H1 (cell line): ENCODE results near the gene GRM7. TPM values are rescaled to one million over a fixed set of nuclear protein-coding genes. Genes with fewer than 3 reads are reported as not detected.

ENCODE experiments used
- CTCF ChIA-PET: fragments of 300-600 bp; sonication (Branson Sonifier 250); formaldehyde crosslinking; loops from one replicate; lab custom pipeline; 2021; ENCODE audit not compliant: partially characterized antibody; lab: Charles Lee
- POLR2A ChIA-PET: fragments of 300-600 bp; sonication (Branson Sonifier 250); formaldehyde crosslinking; loops from one replicate; lab custom pipeline; 2021; ENCODE audit warnings: inconsistent platforms; ENCODE audit not compliant: partially characterized antibody; lab: Charles Lee
- DNase-seq, 2 experiments: peaks; one replicate each; pipeline versions ENCODE4 v3.0.0 to v3.0.0-alpha.2; 2010 to 2022; ENCODE audit warnings: low spot score in 2 of 2, low read depth in 1 of 2, mixed read lengths in 1 of 2
- FAIRE-seq: peaks from 2 replicates; lab custom pipeline; 2011; peaks lifted over from hg19 to GRCh38; lab: Jason Lieb, UNC
- H2AFZ ChIP-seq: 2 replicates; pipeline ENCODE4 v1.8.1; 2012; ENCODE audit warnings: low read length, inconsistent platforms
- H2AK5ac ChIP-seq: 2 replicates; pipeline ENCODE4 v1.6.1; 2013; ENCODE audit warnings: low read depth, low read length
- H2BK120ac ChIP-seq: replicated peaks from 2 replicates; pipeline ENCODE3; 2013; ENCODE audit warnings: low read depth, low read length, inconsistent platforms
- H2BK12ac ChIP-seq: 2 replicates; pipeline ENCODE4 v1.6.1; 2013; ENCODE audit warnings: low read depth, low read length
- H2BK15ac ChIP-seq: 2 replicates; pipeline ENCODE4 v1.6.1; 2013; ENCODE audit warnings: low read length
- H2BK20ac ChIP-seq: 2 replicates; pipeline ENCODE4 v1.6.1; 2013; ENCODE audit warnings: low read length
- H2BK5ac ChIP-seq: 2 replicates; pipeline ENCODE4 v1.6.1; 2013; ENCODE audit warnings: low read depth, low read length
- H3K14ac ChIP-seq: 2 replicates; pipeline ENCODE4 v1.6.1; 2013; ENCODE audit warnings: inconsistent platforms; ENCODE audit not compliant: insufficient read length
- H3K18ac ChIP-seq: 2 replicates; pipeline ENCODE4 v1.6.1; 2013; ENCODE audit warnings: low read length; ENCODE audit errors: extremely low read depth
- H3K23ac ChIP-seq: 2 replicates; pipeline ENCODE4 v1.6.1; 2013; ENCODE audit warnings: inconsistent platforms; ENCODE audit not compliant: insufficient read length
- H3K23me2 ChIP-seq: 2 replicates; pipeline ENCODE4 v1.6.1; 2013; ENCODE audit warnings: low read depth, low read length
- H3K27ac ChIP-seq: 2 replicates; pipeline ENCODE4 v1.6.1; 2011; ENCODE audit warnings: low read depth, low read length, inconsistent platforms
- H3K27me3 ChIP-seq, 4 experiments: replicated peaks in 1 of 4; 1 replicate in 1 of 4; 2 replicates in 3 of 4; pipeline versions ENCODE4 v1.6.1 to v1.8.1; 2011 to 2013; ENCODE audit warnings: low read length in 3 of 4, mild to moderate bottlenecking in 3 of 4, inconsistent platforms in 2 of 4, mixed read lengths in 2 of 4, moderate library complexity in 1 of 4; ENCODE audit not compliant: control insufficient read depth in 3 of 4, insufficient read depth in 3 of 4; ENCODE audit errors: extremely low read depth in 1 of 4
- H3K36me3 ChIP-seq, 4 experiments: 2 replicates each; pipeline versions ENCODE4 v1.6.1 to v1.8.1; 2011 to 2013; ENCODE audit warnings: mild to moderate bottlenecking in 4 of 4, low read length in 3 of 4, moderate library complexity in 2 of 4, control low read depth in 1 of 4, inconsistent platforms in 1 of 4; ENCODE audit not compliant: insufficient read depth in 4 of 4, control insufficient read depth in 2 of 4
- H3K4ac ChIP-seq: replicated peaks from 2 replicates; pipeline ENCODE3; 2013; ENCODE audit warnings: low read length, low read depth, mixed read lengths, inconsistent platforms; ENCODE audit not compliant: insufficient read length
- H3K4me1 ChIP-seq, 4 experiments: replicated peaks in 1 of 4; 1 replicate in 1 of 4; 2 replicates in 3 of 4; pipeline versions ENCODE4 v1.6.1 to v1.8.1; 2011 to 2013; ENCODE audit warnings: low read length in 3 of 4, inconsistent platforms in 2 of 4, mixed read lengths in 1 of 4; ENCODE audit not compliant: insufficient read depth in 4 of 4, control insufficient read depth in 3 of 4
- H3K4me2 ChIP-seq, 2 experiments: 2 replicates each; pipeline versions ENCODE4 v1.6.1 to v1.8.1; 2011 to 2013; ENCODE audit warnings: low read depth in 2 of 2, low read length in 2 of 2, control low read depth in 1 of 2, inconsistent platforms in 1 of 2, mild to moderate bottlenecking in 1 of 2; ENCODE audit not compliant: insufficient read depth in 1 of 2
- H3K4me3 ChIP-seq, 4 experiments: fragments of 200-600, 300-600 bp in 1 of 4; sonication (generic), shearing (Covaris generic), sonication (Bioruptor Twin) in 1 of 4; 2 replicates each; pipeline versions ENCODE4 v1.5.1 to v1.8.1; 2011 to 2016; ENCODE audit warnings: low read length in 4 of 4, low read depth in 3 of 4, control low read depth in 2 of 4, inconsistent platforms in 2 of 4, mild to moderate bottlenecking in 2 of 4, mixed read lengths in 1 of 4, moderate library complexity in 1 of 4; ENCODE audit not compliant: insufficient read depth in 2 of 4; ENCODE audit errors: extremely low read depth in 1 of 4
- H3K56ac ChIP-seq: replicated peaks from 2 replicates; pipeline ENCODE3; 2013; ENCODE audit warnings: low read depth, mild to moderate bottlenecking, mixed read lengths, low read length, inconsistent platforms; ENCODE audit not compliant: insufficient read length
- H3K79me1 ChIP-seq: 2 replicates; pipeline ENCODE4 v1.6.1; 2013; ENCODE audit warnings: low read depth, low read length, control low read depth
- H3K79me2 ChIP-seq, 2 experiments: 2 replicates each; pipeline versions ENCODE4 v1.6.1 to v1.8.1; 2012 to 2013; ENCODE audit warnings: low read length in 2 of 2, mild to moderate bottlenecking in 2 of 2, inconsistent platforms in 1 of 2; ENCODE audit not compliant: insufficient read depth in 2 of 2, control insufficient read depth in 1 of 2
- H3K9ac ChIP-seq, 4 experiments: replicated peaks in 1 of 4; 1 replicate in 1 of 4; 2 replicates in 3 of 4; pipeline versions ENCODE4 v1.6.1 to v1.8.1; 2011 to 2013; ENCODE audit warnings: low read depth in 3 of 4, low read length in 3 of 4, control low read depth in 2 of 4, mild to moderate bottlenecking in 2 of 4, moderate library complexity in 2 of 4, inconsistent platforms in 1 of 4; ENCODE audit errors: extremely low read depth in 1 of 4
- H3K9me3 ChIP-seq, 2 experiments: 2 replicates each; pipeline versions ENCODE4 v1.6.1 to v1.8.1; 2012 to 2013; ENCODE audit warnings: mild to moderate bottlenecking in 2 of 2, moderate library complexity in 2 of 2, control low read depth in 1 of 2, inconsistent platforms in 1 of 2, low read depth in 1 of 2, low read length in 1 of 2, mixed read lengths in 1 of 2; ENCODE audit not compliant: insufficient read depth in 2 of 2
- H4K20me1 ChIP-seq, 2 experiments: replicated peaks in 1 of 2; 2 replicates each; pipeline versions ENCODE3 to v1.8.1; 2011 to 2013; ENCODE audit warnings: inconsistent platforms in 2 of 2, low read length in 2 of 2, mild to moderate bottlenecking in 1 of 2; ENCODE audit not compliant: insufficient read depth in 2 of 2, control insufficient read depth in 1 of 2
- H4K5ac ChIP-seq: 2 replicates; pipeline ENCODE4 v1.6.1; 2013; ENCODE audit warnings: low read length, low read depth, mixed read lengths, inconsistent platforms; ENCODE audit not compliant: insufficient read length
- H4K8ac ChIP-seq: 2 replicates; pipeline ENCODE4 v1.8.0; 2013; ENCODE audit warnings: mild to moderate bottlenecking, moderate library complexity, low read length, inconsistent platforms; ENCODE audit not compliant: insufficient read depth; ENCODE audit errors: extremely low read depth
- H4K91ac ChIP-seq: replicated peaks from 2 replicates; pipeline ENCODE3; 2013; ENCODE audit warnings: low read length, mixed read lengths, inconsistent platforms; ENCODE audit not compliant: insufficient read length
- BRCA1 ChIP-seq: IDR thresholded peaks from 2 replicates; pipeline ENCODE4 v1.6.1; 2012; ENCODE audit warnings: low read depth, low read length, improper control_type of control experiment
- CBX8 ChIP-seq: fragments of 300-800, 300-1000 bp; sonication (generic); IDR thresholded peaks from 2 replicates; pipeline ENCODE4 v1.7.1; 2016; ENCODE audit warnings: low read depth, low read length, borderline replicate concordance
- EZH2 ChIP-seq: fragments of 200-600 bp; sonication (generic); IDR thresholded peaks from 2 replicates; pipeline ENCODE4 v1.7.1; 2012; ENCODE audit warnings: low read depth, mild to moderate bottlenecking, moderate library complexity, low read length, inconsistent platforms; ENCODE audit not compliant: severe bottlenecking
- RAD21 ChIP-seq, 2 experiments: IDR thresholded peaks in 1 of 2; conservative IDR thresholded peaks in 1 of 2; 2 replicates each; pipeline ENCODE4 v1.6.1; 2011; ENCODE audit warnings: low read depth in 2 of 2, low read length in 2 of 2, improper control_type of control experiment in 1 of 2, inconsistent platforms in 1 of 2, mild to moderate bottlenecking in 1 of 2, moderate library complexity in 1 of 2
- RBBP5 ChIP-seq: IDR thresholded peaks from 2 replicates; pipeline ENCODE4 v1.7.1; 2012; ENCODE audit warnings: low read depth, mild to moderate bottlenecking, inconsistent platforms, low read length, moderate library complexity, borderline replicate concordance
- TEAD4 ChIP-seq: IDR thresholded peaks from 2 replicates; pipeline ENCODE4 v1.6.1; 2012; ENCODE audit warnings: low read depth, low read length, inconsistent platforms, mixed read lengths
- WGBS, 2 experiments: shearing (Covaris generic) in 1 of 2; methylation state at CpG; one replicate each; pipeline versions ENCODE4 v1.1.6 to v1.1.7; 2013 to 2015; ENCODE audit warnings: low lambda C conversion rate in 2 of 2, mixed read lengths in 2 of 2, inconsistent platforms in 1 of 2, low coverage in 1 of 2, missing lambda C conversion rate in 1 of 2; ENCODE audit not compliant: insufficient replicate concordance in 2 of 2, insufficient coverage in 1 of 2, insufficient read length in 1 of 2; ENCODE audit errors: extremely low coverage in 1 of 2, missing lambda C conversion rate in 1 of 2; 5-methylcytosine and 5-hydroxymethylcytosine counted together
- polyA plus RNA-seq, 7 experiments: library from polyadenylated mRNA; depleted of rRNA in 3 of 7; stranded (reverse) in 5 of 7; unstranded in 2 of 7; fragments of >200 nt in 5 of 7; fragments of 200-250 nt in 2 of 7; gene quantifications; 1 replicate in 5 of 7; 2 replicates in 1 of 7; 4 replicates in 1 of 7; pipeline versions ENCODE4 v1.2.1 to v1.2.3, GENCODE V29; 2011 to 2013; ENCODE audit warnings: missing spikeins in 2 of 7, mixed read lengths in 2 of 7
- total RNA-seq: library from RNA; stranded (reverse); fragmentation: NEBNext Ultra II Directional; extraction: Animal tissue kit (Norgen Biotek cat#: 25700); gene quantifications from 2 replicates; pipeline ENCODE4 v1.2.1, GENCODE V29; 2021

Gene GRM7
- total and polyA plus RNA-seq, 2 of the 8 experiments (the other 6 are each of a cell fraction or from before 2014, with no cell fraction given) = 0.17 to 0.24 TPM

- no peaks in the 10 kb centered on the region for H3K9me3 ChIP-seq
- no peak overlapping the region for H4K8ac ChIP-seq
- no peak overlapping the region for H2BK12ac ChIP-seq
- no peak overlapping the region for H2AK5ac ChIP-seq
- H3K79me2 ChIP-seq = no peaks in the 10 kb centered on the region
- H4K20me1 ChIP-seq = no peaks in the 10 kb centered on the region
- no peak overlapping the region for H3K56ac ChIP-seq
- DNase-seq (no peak), FAIRE-seq (no peak)
- no peaks in the 10 kb centered on the region for H3K23me2 ChIP-seq
- H3K23ac ChIP-seq = no peak overlapping the region
- no peak overlapping the region for H3K9ac ChIP-seq
- no peak overlapping the region for H4K91ac ChIP-seq
- H3K4me2 ChIP-seq = no peak overlapping the region
- H2BK20ac ChIP-seq = no peak overlapping the region
- no peak for TF ChIP-seq EZH2
- TF ChIP-seq CBX8 = no peak
- no peak for TF ChIP-seq TEAD4
- TF ChIP-seq RAD21 (IDR thresholded peaks at IDR 0.05 in 1 of 2, conservative IDR thresholded peaks at IDR 0.05 in 1 of 2; ENCODE audit: low read depth in 2 of 2, low read length in 2 of 2) = no peak
- TF ChIP-seq RBBP5 = no peak
- TF ChIP-seq BRCA1 = no peak
- peaks cover 0 to 1% (median 0%) of the 10 kb centered on the region in 4 experiments; a peak in 1 of 7 replicates for H3K27me3 ChIP-seq
- ChIA-PET CTCF (interaction anchor here (0.7 kb wide), 1 partner anchor 298 kb away, joined by 3 read pairs; no protein-coding TSS in a partner anchor), POLR2A (no interaction called here)
- no peak overlapping the region for H3K4me3 ChIP-seq
- H3K14ac ChIP-seq = no peak overlapping the region
- no peak overlapping the region for H3K4ac ChIP-seq
- no peak overlapping the region for H2AFZ ChIP-seq
- no peaks in the 10 kb centered on the region for H3K36me3 ChIP-seq
- H3K4me1 ChIP-seq = no peaks in the 10 kb centered on the region
- H2BK15ac ChIP-seq = no peak overlapping the region
- H2BK120ac ChIP-seq = no peak overlapping the region
- no peak overlapping the region for H3K18ac ChIP-seq
- no peak overlapping the region for H4K5ac ChIP-seq
- H3K79me1 ChIP-seq = no peaks in the 10 kb centered on the region
- H2BK5ac ChIP-seq = no peak overlapping the region
- H3K27ac ChIP-seq = no peak overlapping the region
- WGBS, 2 experiments = 58% methylated on average over 1 of the region's 1 CpG; no CpG with 5 or more reads in 1 of the 2 experiments
Observed at GRCh38 chr3:7581831-7582230, 720.9 kb downstream of the GRM7 start.
